DND-41 (cell line): Measurements from ENCODE around the gene BLM.

Experiments used
- ATAC-seq: fragments of 200-7000 bp; cut with Tn5 transposase; 3 replicates; pipeline ENCODE4 v1.9.1; 2021; ENCODE audit warnings: low read depth; ENCODE audit not compliant: insufficient read depth
- DNase-seq: peaks from one replicate; pipeline ENCODE4 v3.0.0-alpha.2; 2020
- H2AFZ ChIP-seq: 2 replicates; pipeline ENCODE4 v1.6.0; 2012; ENCODE audit warnings: low read depth, low read length
- H3K27ac ChIP-seq: 2 replicates; pipeline ENCODE4 v1.5.1; 2012; ENCODE audit warnings: low read length, inconsistent platforms
- H3K27me3 ChIP-seq: fragments of 200-600 bp; sonication (generic); 2 replicates; pipeline ENCODE4 v1.6.0; 2012; ENCODE audit warnings: low read length, mild to moderate bottlenecking, inconsistent platforms; ENCODE audit not compliant: insufficient read depth, poor library complexity
- H3K36me3 ChIP-seq: 2 replicates; pipeline ENCODE4 v1.5.1; 2012; ENCODE audit warnings: low read length, inconsistent platforms; ENCODE audit not compliant: insufficient read depth
- H3K4me1 ChIP-seq: 2 replicates; pipeline ENCODE4 v1.5.1; 2012; ENCODE audit warnings: mild to moderate bottlenecking, low read length; ENCODE audit not compliant: insufficient read depth
- H3K4me2 ChIP-seq: 2 replicates; pipeline ENCODE4 v1.6.0; 2012; ENCODE audit warnings: mild to moderate bottlenecking, moderate library complexity, low read length, inconsistent platforms; ENCODE audit not compliant: insufficient read depth
- H3K4me3 ChIP-seq, 2 experiments: fragments of 200-600 bp in 1 of 2; shearing (Covaris generic) in 1 of 2; 2 replicates each; pipeline ENCODE4 v1.5.1; 2012 to 2016; ENCODE audit warnings: inconsistent platforms in 2 of 2, low read length in 2 of 2, mild to moderate bottlenecking in 2 of 2, low read depth in 1 of 2, moderate library complexity in 1 of 2
- H3K79me2 ChIP-seq: 2 replicates; pipeline ENCODE4 v1.6.0; 2012; ENCODE audit warnings: low read length, inconsistent platforms; ENCODE audit not compliant: insufficient read depth
- H3K9ac ChIP-seq: 2 replicates; pipeline ENCODE4 v1.6.0; 2012; ENCODE audit warnings: low read depth, mild to moderate bottlenecking, inconsistent platforms, low read length, moderate library complexity
- H3K9me3 ChIP-seq: 2 replicates; pipeline ENCODE4 v1.5.1; 2012; ENCODE audit warnings: low read length, moderate library complexity, mild to moderate bottlenecking, inconsistent platforms; ENCODE audit not compliant: insufficient read depth, severe bottlenecking
- H4K20me1 ChIP-seq: 2 replicates; pipeline ENCODE4 v1.6.0; 2012; ENCODE audit warnings: low read length; ENCODE audit not compliant: insufficient read depth
- EZH2 ChIP-seq: IDR thresholded peaks from 3 replicates; pipeline ENCODE4 v1.6.1; 2012; ENCODE audit warnings: borderline replicate concordance, low read depth, mild to moderate bottlenecking, moderate library complexity, low read length, inconsistent platforms; ENCODE audit not compliant: severe bottlenecking
- TF ChIP-seq, protein P1 (sequence below): IDR thresholded peaks from 2 replicates; pipeline ENCODE4 v1.5.1; 2012; ENCODE audit warnings: borderline replicate concordance, low read length, moderate library complexity, mild to moderate bottlenecking; ENCODE audit not compliant: poor library complexity, severe bottlenecking; ENCODE audit errors: extremely low read depth

BLM gene

DNA sequence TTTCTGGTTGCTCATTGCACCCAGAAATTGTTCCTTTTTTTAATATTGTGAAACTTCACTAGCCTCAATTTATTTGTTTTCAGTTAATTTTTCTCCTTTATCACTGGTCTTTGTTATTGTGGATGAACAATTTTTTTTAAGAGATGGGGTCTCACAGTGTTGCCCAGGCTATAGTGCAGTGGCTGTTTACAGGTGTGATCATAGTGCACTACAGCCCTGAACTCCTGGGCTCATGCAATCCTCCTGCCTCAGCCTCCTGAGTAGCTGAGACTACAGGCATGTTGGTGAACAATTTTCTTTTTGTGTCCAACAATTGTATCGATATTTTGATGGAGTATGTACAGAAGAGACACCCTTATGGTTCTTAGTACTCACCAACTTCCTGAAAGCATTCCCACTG lies 26.3 kb downstream of the BLM start:
- Histone ChIP-seq H4K20me1 (peaks cover 21% of the 10 kb centered on the region; the same call in 1 of the 2 replicates), H3K36me3 (peaks cover 8% of the 10 kb centered on the region; the same call in 1 of the 2 replicates), H3K9me3 (no peaks in the 10 kb centered on the region), H3K79me2 (peaks cover 92% of the 10 kb centered on the region), H3K27me3 (no peaks in the 10 kb centered on the region), H3K4me1 (no peaks in the 10 kb centered on the region), H3K27ac (no peak overlapping the region), H3K4me2 (no peak overlapping the region), H3K9ac (no peak overlapping the region), H3K4me3 (no peak overlapping the region), H2AFZ (no peak overlapping the region)
- no peak for DNase-seq
- no peak for TF ChIP-seq EZH2
- TF ChIP-seq, protein P1, sequence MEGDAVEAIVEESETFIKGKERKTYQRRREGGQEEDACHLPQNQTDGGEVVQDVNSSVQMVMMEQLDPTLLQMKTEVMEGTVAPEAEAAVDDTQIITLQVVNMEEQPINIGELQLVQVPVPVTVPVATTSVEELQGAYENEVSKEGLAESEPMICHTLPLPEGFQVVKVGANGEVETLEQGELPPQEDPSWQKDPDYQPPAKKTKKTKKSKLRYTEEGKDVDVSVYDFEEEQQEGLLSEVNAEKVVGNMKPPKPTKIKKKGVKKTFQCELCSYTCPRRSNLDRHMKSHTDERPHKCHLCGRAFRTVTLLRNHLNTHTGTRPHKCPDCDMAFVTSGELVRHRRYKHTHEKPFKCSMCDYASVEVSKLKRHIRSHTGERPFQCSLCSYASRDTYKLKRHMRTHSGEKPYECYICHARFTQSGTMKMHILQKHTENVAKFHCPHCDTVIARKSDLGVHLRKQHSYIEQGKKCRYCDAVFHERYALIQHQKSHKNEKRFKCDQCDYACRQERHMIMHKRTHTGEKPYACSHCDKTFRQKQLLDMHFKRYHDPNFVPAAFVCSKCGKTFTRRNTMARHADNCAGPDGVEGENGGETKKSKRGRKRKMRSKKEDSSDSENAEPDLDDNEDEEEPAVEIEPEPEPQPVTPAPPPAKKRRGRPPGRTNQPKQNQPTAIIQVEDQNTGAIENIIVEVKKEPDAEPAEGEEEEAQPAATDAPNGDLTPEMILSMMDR = no peak
- ATAC-seq = no peak

DNA sequence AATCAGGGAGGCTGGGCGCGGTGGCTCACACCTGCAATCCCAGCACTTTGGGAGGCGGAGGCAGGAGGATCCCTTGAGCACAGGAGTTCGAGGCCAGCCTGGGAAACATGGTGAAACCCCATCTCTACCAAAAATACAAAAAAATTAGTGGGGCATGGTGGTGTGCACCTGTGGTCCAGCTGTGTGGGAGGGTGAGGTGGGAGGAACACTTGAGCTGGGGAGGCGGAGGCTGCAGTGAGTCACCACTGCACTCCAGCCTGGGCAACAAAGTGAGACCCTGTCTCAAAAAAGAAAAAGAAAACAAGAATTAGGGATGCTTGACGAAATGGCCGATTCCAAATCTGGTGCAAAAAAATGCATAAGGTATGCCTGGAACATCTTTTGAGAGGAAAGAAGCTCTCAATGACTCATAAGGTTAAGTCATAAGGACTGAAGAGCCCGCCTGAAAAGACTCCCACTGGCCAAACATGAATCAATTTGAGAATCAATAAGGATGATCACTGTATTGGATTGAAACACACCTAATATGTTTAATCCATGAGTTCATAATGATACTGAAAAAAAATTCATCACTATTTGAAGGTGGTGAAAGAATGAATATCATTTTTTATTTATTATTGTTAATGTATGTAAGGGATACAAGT lies 27.7 kb downstream of the BLM start:
- H3K4me1 ChIP-seq = no peaks in the 10 kb centered on the region
- H3K4me3 ChIP-seq = no peak overlapping the region
- peaks cover 19% of the 10 kb centered on the region; the same call in 1 of the 2 replicates for H4K20me1 ChIP-seq
- ATAC-seq = no peak
- no peak overlapping the region for H3K4me2 ChIP-seq
- TF ChIP-seq, protein P1 = no peak
- TF ChIP-seq EZH2 = no peak
- no peak overlapping the region for H2AFZ ChIP-seq
- H3K79me2 ChIP-seq = peaks cover 78% of the 10 kb centered on the region
- H3K27me3 ChIP-seq = no peaks in the 10 kb centered on the region
- no peak for DNase-seq
- H3K9me3 ChIP-seq = no peaks in the 10 kb centered on the region
- peaks cover 19% of the 10 kb centered on the region for H3K36me3 ChIP-seq
- H3K9ac ChIP-seq = no peak overlapping the region
- H3K27ac ChIP-seq = no peak overlapping the region

DNA sequence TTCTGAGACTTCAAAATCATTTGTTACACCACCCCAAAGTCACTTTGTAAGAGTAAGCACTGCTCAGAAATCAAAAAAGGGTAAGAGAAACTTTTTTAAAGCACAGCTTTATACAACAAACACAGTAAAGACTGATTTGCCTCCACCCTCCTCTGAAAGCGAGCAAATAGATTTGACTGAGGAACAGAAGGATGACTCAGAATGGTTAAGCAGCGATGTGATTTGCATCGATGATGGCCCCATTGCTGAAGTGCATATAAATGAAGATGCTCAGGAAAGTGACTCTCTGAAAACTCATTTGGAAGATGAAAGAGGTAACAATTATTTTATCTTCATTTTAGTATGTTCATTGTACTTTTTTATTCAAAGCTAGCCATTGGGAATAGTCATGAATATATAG lies 32.6 kb downstream of the BLM start:
- H2AFZ ChIP-seq = no peak overlapping the region
- ATAC-seq (no peak), DNase-seq (no peak)
- H3K4me2 ChIP-seq = no peak overlapping the region
- peaks cover 6% of the 10 kb centered on the region; the same call in 1 of the 2 replicates for H4K20me1 ChIP-seq
- H3K27me3 ChIP-seq = no peaks in the 10 kb centered on the region
- H3K4me3 ChIP-seq = no peak overlapping the region
- no peak for TF ChIP-seq EZH2
- TF ChIP-seq, protein P1 = no peak
- H3K27ac ChIP-seq = no peak overlapping the region
- H3K4me1 ChIP-seq = no peaks in the 10 kb centered on the region
- H3K9me3 ChIP-seq = no peaks in the 10 kb centered on the region
- H3K79me2 ChIP-seq = peaks cover 30% of the 10 kb centered on the region
- H3K9ac ChIP-seq = no peak overlapping the region
- H3K36me3 ChIP-seq = peaks cover 50% of the 10 kb centered on the region
